Renal cortical epithelial cell (primary cell): ENCODE data around the gene MAEA. TPM values are rescaled to one million over a fixed set of nuclear protein-coding genes. Genes with fewer than 3 reads are reported as not detected.
"Not testable (repeated sequence)": the region's sequence is repeated elsewhere in the genome, so short reads cannot be mapped to it uniquely, and the experiment has no call there.

ENCODE experiments used
- DNase-seq: peaks from one replicate; pipeline ENCODE4 v3.0.0-alpha.2; 2011; ENCODE audit warnings: low read depth
- total RNA-seq: library from RNA; depleted of rRNA; stranded (reverse); fragments of >200 nt; gene quantifications from 2 replicates; pipeline ENCODE4 v1.2.3, GENCODE V29; 2014

Gene MAEA
- total RNA-seq, 1 donor from 2014 or later = 139 TPM

DNA sequence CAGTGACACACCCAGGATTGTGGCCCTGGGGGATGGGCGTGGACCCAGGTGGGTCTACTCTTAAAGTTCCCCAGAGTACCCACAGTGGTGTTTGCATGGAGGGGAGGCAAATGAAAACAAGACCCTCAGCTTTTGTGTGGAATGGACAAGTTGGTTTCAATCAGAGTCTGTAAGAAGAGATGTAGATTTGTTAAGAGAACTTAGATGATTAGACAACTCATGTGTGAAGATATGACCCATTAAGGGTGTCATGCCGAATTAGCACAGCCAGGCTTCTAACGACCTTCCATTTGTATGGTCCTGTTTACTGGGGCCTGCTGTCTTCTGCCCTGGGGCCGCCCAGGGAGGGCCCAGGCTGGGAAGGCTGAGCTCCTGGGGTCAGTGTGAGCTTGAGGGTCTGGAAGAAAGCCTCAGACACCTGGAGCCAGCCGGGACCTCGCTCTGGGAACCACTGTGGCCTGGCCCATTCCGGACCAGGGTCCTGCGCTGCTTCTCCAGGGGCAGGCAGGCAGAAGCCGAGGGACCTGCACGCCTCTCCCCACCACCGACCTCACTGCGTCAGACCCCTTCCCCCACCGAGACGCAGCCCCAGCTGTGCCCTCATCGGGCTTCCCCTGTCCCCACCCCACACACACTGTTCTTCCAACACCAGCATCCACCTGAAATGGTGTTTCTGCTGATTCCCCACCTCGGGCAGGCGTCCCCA is 77.7 kb downstream of the MAEA start:
- no peak for DNase-seq

DNA sequence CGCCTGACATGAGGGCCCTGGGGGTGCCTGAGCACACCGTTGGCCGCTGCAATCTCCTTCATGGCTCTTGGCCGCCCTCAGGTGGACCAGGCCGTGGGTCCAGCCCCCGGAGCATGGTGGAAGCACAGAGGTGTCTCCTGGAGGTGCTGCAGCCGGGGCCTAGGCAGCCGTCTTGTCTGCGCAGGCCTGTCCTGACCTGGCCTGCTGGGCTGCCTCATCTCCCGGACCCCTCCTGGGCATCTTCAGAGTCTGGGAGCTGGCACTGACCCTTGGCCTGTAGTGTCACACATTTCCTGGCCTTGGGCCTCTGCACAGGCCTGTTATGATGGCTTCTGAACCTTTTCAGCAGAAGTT is 78.2 kb downstream of the MAEA start:
- no peak for DNase-seq

DNA sequence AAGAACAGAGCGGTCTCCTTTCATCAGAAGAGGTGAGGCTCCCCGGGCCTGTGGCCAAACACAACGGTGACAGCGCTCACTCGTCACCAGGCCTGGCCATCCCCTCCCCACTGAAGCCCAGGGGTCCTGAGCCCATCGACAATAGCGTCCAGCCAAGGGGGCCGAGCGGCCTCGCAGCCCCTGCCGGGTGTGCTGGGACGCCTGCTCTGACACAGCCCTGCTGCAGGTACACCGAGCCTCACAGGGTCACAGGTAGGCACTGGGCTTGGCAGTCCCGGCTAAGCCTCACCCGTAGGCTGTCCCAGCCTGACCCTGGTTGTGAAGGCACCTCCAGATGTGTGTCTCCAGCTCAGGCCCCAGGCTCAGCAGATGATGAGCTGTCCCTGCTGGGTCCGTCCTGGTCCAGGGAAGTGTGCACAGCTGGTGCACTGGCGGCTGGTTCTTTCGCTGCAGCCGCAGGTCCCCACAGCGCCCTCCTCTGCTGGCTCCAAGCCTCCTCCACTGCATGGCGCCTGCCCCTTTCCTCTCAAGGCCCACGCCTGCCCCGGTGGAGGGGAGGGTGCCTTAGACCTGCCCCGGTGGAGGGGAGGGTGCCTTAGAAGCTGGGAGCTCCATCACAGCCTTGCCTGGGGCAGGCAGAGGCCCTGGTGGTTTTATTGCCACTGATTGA is 78.9 kb downstream of the MAEA start:
- no peak for DNase-seq

DNA sequence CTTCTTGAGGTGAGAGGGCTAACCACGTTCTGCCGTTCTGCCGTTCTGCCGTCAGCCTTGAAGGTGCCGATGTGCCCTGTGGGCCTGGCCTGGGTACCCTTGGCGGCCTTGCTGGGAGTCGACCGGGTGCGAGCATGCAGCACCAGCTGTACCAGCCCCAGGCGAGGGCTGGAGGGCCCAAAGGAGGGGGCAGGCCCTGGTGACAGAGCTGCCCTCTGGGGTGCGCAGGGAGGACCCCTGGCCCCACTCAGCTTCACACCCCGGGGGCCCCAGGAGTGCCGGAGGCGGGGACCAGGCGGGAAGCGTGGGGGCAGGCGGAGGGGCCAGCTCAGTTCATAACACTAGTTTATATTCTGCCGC is 79.4 kb downstream of the MAEA start:
- DNase-seq = no peak

DNA sequence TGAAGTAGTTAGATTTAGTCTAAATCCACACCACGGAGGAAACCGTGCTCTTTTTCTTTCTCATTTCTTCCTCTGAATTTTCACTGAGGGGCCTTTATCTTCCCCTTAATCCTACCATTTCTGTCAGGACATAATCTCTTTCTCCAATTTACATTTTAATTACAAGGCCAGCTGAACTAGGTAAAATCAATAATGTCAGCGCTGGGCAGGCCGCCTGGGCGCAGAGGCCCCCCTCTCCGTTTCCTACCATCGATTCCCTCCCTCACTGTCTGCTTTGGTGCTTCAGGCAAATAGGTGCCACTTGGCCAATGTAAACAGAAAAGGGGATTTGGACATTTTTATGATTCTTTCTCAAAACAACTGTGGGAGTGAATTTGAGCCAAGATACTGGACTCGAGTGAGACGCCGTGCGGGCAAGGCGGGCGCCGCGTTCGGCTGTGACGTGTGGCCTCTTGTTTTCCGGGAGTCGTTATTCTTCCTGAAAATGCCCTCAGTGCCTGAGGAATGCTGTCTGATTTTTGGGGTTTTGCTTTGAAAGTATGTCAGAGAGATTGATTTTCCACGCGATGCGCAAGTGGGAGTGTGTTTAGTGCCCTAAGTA is 79.9 kb downstream of the MAEA start:
- DNase-seq = no peak

DNA sequence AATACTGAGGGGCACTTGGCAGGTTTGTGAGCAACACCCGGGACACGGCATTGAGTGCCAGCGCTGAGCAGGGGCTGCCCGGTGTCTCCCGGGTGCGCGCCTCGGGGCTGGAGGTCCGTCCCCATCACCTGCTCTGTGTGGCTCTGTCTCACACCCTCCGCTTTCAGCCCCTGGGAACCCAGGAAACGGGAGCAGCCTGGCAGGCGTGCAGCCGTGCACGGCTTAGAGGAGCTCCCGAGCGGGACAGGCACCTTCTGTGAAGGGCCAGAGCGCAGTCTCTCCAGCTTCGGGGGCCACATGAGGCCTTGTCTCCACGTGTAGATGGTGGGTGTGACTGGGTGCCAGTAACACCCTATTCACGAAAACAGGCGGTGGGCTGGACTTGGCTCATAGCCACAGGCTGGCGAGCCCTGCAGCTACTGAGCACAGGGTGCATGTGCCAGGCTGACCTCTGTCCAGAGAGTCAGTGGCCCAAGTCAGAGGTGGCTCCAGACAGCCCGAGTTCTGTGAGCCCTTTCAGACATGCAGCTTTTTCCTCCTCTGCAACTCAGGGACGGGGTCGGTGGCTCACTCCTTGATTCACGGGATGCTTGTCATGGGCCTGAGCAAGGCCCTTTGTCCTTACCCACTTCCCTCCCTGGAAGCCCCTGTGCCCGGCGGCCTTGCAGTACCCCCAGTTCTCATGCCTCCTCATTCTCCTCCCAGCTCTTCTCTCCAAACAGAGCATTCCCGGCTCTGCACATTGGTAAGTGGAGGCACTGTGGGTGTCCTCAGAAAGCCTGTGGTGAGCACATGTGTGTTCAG is 80.8 kb downstream of the MAEA start:
- no peak for DNase-seq

DNA sequence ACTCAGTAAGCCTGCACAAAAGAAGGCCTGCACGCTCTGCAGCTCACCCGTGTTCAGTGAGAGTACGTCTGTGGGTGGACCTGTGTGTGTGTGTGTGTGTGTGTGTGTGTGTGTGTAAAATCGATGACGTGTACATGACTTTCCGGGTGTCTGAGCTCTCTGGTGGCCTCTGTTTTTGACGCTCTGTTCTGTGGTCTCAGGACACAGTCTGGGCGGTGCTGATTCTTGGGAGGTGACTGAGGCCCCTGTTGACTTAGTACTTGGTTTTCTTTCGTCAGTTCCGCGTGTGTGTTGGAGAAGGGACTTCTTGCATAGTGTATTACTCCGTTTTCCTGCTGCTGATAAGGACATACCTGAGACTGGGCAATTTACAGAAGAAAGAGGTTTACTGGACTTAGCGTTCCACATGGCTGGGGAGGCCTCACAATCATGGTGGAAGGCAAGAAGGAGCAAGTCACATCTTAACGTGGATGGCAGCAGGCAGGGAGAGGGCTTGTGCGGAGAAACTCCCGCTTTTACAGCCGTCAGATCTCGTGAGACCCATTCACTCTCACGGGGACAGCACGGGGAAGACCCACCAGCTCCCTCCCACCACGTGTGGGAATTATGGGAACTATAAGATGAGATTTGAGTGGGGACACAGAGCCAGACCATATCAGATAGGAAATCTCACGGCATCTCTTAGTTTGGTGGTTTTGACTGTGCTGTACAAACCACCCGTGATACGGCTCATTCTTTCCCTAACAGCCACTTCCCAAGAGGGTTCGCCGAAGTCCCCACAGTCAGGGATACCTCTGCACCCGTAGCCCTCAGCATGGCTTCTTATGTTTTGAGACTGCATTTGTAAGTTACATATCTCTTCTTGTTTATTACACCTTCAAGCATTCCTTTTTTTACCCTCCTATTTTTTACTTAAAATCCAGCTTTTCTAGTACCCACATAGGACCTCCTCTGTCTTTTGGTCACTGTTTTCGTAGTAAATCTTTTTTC is 81.8 kb downstream of the MAEA start:
- DNase-seq = no peak

DNA sequence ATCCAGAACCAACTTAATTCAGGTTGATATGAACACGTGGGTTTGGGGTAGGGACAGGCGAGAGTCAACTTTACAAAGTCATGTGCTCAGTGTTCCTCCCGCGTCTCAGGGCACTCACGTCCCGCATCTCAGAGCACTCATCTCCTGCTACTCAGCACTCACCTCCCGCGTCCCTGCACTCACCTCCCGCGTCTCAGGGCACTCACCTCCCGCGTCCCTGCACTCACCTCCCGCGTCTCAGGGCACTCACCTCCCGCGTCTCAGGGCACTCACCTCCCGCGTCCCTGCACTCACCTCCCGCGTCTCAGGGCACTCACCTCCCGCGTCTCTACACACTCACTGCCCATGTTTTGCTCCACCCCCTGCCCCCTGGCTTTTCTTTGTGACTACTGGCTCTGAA is 82.9 kb downstream of the MAEA start:
- DNase-seq = not testable (repeated sequence)

DNA sequence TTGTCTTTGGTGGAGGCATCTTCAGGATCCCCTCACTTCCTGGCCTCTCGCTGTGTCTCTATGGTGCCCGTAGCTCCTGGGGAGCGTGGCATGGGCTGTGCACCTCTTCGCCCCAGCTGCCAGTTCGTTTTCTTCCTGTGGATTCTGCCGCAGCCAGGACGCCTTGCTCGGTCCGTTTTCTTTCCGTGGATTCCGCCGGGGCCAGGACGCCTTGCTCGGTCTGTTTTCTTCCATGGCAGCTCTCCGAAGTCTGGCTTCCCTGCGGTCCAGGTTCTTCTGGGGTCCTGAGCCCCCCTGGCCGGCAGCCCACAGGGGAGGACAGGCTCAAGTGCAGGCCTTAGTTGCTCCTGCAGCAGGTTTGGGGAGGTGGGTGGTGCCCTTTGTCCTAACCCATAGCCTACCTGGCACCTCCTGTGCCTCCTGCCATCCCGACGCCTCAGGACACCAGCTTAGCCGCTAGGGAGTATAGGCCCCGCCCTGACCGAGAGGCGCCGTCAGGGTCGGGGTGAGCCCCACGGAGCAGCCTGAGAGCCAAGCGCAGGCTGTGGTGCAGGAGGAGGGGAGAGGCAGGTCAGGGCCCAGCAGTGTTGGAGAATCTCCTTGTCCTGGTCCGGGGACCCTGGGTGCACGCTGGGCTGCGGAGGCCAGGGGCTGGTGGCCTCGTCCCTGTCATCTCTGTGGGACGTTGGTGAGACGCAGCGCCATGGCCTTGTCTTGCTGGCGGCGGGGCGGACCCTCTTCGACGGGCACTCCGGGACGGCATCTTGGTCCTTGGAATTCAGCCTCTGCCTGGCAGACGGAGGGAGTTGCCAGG is 84.4 kb downstream of the MAEA start:
- no peak for DNase-seq

DNA sequence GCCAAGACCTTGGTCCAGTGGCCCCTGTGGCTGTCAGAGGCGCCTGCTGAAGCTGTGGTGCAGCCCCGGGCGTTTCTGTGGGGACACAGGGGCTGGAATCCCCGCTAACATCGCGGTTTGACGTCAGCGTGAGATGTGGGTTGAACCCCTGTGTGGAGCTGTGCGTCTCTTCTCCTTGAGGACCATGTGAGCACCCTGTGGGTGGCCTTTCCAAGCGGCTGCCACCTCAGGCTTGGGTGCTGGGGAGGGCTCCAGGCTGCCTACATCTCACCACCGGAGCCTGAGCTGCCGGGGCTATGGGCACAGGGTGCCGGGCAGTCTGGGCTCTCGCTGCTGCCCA is 85.0 kb downstream of the MAEA start:
- DNase-seq = no peak

DNA sequence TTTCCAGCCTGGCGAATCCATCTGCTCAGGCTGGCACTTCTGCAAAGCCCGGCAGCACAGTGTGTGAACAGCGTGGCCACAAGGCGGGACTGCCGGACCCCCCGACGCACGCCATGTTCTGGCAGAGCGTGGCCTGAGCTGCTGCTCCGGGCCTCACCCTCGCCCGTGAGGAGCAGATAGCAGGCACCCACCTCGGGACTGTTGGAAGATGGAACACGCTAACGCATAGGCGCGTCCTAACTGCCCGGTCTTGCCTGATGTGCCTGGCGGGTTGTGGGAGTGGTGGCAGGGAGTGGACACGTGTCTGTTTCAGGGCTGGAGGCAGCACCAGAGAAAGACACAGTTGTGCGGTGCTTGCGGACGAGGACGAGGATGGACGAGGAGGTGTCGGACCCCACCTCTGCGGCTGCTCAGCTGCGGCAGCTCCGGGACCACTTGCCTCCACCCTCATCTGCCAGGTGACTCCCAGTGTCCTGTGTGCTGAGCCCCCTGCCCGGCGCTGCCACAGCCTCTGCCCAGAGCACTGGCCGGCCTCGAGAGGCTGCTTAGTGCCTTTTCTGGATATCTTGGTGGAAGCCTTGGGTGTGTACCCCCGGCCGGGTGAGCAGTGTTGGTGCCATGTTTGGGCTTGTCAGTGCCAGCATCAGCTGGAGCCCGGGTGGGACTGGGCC is 85.5 kb downstream of the MAEA start:
- DNase-seq = no peak

DNA sequence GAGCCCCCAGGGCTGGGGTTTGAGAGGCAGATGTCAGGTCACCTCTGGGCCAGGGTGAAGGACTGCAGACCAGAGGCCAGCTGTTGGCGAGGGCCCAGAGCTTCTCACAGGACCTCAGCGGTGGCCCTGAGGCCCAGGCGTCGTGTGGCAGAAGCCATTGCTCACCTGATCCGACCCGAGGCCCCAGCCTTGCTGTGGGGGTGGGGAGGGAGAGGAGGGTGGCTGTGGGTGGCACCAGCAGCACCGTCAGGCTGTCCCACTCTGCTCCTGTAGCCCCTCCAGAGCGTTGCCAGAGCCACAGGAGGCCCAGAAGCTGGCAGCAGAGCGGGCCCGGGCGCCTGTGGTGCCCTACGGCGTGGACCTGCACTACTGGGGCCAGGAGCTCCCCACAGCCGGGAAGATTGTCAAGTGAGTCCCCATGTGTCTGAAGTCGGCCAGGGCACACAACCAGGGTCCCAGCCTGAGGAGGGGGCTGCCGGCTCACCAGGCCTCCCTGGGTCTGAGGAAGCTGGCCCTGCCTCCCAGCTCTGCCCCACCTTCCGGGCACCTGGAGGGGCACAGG is 86.2 kb downstream of the MAEA start:
- DNase-seq = no peak

DNA sequence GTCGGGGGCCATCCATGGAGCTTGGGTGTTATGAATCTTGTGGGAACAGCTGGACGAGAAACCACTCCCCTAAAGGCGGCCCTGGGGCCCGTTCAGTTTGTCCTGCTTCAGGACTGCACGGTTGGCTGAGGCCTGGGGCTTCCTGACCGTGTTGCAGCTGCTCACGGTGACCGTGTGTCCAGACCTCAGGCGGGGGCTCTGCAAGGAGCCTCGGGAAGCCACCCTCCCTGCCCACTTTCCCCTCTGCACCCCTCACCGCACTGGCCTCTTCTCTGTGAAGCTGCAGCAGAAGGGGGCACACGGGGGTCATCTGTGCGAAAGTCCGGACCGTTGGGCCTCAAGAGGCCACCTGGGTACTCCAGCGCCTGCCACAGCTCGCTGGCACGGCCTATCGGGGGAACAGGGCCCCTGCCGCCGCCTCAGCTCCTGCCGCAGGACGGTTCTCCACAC is 86.7 kb downstream of the MAEA start:
- no peak for DNase-seq

DNA sequence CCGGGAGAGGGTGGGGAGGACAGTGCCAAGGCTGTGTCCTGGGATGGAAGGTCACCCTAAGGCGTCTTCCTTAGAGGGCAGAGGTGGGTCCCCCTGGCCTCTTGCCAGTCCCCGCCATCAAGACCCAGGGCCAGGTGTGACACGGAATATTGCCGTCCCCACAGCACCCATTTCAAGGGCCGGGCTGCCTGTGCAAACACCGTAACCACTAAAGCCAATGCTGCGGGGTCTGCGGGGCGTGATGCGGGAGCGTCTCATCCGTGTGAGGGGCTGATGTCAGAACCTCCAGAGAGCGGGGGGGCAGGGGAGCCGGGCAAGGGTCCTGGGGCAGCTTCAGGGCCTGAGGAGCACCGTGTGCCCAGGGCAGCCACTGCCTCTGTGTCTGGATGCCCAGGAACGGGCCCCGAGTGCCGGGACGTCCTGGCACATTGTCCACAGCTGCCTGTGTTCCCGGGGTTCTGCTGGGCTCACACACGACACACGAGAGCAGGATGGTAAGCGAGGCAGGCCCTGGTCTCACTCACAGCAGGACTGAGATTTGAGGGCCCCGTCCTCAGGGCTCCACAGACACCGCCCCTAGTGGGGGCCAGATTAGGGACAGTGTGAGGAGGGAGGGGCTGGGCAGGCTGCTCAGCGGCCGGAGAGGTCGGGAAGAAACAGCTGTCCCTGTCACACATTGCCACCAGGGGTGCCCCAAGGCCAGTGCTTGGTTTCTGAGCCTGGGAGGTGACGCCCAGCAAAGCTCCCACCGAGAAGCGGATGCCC is 87.3 kb downstream of the MAEA start:
- no peak for DNase-seq

DNA sequence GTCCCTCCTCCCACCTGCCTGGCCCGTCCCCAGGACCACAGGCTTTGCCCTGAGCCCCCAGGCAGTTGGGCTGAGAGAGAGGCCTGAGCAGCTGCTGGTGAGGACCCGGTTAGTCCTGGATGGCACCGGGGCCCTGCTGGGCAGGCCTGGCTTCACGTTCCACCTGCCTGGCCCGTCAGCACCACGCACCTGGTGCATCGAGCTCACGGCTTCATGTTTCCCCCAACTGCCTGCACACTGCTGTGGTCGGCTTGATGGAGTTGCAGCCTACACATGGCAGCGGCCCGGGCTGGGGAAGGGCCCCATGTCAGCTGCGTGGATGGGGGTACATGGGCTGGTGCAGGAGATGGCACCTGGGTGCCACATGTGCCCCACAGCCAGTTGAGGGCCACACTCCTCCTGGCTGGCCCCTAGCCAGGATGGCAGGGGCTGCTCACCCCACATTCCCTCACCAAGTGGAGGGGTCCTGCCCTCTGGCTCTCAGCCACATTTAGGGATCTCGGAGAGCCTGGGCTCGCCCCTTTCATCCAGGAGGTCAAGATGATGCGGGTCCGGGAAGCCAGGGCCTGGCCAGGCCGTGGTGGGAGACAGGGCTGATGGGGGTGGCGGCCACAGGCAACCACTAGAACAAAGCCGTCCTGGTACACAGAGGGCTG is 88.0 kb downstream of the MAEA start:
- no peak for DNase-seq

DNA sequence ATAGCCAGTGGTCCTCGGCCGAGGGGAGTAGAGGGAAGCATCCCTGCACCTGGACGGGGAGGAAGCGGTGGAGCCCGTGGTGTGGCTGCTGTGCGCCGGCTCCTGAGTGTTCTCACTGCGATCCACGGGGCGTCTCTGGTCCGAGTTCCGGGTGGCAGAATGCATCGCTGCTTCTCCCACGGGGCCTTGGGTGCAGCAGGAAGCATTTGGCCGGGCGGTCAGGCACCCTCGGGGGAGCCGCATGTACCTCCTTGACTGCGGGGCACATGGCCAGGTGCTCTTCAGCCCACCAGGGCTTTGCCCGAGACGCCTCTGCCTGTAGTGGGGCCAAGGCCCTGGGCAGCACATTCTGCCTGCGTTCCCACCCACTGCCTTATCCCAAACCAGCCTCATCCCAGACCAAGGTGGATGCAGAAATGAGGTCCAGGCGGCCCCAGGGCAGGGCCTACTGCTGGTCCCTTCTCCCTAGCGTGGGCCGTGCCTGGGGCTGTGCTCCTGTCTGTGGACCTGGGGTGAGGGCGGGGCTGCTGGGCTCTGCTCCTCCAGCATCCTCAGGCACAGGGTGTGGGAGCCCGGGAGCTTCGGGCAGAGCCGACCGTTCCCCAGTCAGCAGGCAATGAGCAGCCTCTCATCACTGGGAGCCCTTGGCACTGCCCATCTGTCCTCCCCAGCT is 89.0 kb downstream of the MAEA start:
- DNase-seq = no peak

DNA sequence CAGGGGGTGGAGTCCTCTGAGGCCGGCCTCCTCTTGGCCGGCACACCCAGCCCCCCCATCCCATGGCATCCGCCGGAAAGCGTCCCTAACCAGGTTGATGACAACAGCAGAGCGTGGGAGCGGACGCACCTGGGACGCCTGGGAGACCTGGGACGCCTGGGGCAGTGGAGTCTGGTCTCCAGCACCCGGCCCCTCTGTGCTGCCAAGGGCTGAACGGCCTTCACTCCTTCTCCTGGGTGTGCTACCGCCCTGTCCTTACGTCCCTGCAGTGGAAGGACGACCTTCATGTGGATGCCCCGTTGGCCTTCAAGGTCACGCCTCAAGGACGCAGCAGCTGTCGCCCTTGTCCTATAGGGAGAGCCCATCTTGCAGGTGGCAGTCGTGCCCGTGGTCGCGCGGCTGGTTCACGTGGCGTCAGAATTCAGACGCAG is 89.7 kb downstream of the MAEA start:
- no peak for DNase-seq
